Hematopoietic multipotent progenitor cell (in vitro differentiated cells): ENCODE results near the gene KRT26. TPM values are rescaled to one million over a fixed set of nuclear protein-coding genes. Genes with fewer than 3 reads are reported as not detected.
"Not testable (repeated sequence)": the region's sequence is repeated elsewhere in the genome, so short reads cannot be mapped to it uniquely, and the experiment has no call there.

Source experiments
- DNase-seq, 3 donors: peaks; one replicate each; pipeline ENCODE4 v3.0.0-alpha.2; 2011 to 2015; ENCODE audit warnings: low read depth in 2 of 3, low spot score in 2 of 3
- total RNA-seq: library from RNA; depleted of rRNA; stranded (reverse); fragments of >200 nt; gene quantifications from one replicate; pipeline ENCODE4 v1.2.3, GENCODE V29; 2012

KRT26 gene, protein sequence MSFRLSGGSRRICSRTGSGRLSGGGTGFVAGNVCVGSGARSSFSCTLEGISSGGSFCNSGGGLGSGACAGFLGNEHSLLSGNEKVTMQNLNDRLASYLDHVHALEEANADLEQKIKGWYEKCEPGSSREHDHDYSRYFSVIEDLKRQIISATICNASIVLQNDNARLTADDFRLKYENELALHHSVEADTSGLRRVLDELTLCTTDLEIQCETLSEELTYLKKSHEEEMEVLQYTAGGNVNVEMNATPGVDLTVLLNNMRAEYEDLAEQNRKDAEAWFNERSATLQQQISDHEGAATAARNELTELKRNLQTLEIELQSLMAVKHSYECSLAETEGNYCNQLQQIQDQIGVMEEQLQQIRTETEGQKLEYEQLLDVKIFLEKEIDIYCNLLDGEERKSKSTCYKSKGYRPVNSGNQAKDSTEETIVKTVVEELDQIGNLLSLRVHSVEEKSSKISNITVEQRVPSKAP
- not detected for total RNA-seq

DNA sequence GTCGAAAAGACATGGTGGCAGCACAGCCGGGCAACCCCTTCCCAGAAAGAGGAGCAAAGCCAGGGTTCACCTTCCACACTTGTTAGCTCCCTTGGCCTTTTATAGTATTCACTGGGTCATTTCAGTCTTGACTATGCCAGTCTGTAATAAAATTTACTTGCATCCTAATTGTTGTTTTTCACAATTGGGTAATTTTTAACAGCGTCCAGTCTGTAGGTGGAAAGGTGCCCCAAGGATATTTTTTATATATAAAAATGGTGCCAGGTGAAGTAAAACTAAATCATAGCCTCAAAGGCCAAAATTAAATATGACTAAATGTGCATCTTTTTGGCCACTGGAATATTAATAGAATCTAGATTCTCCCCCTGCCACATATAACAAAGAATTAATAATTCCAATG, at the start of gene KRT26:
TSS of gene KRT26 (minus strand) at position 101 of the 400 bp plus-strand sequence. CDS start at position 13, 88 bp downstream.
- DNase-seq, result no peak

DNA sequence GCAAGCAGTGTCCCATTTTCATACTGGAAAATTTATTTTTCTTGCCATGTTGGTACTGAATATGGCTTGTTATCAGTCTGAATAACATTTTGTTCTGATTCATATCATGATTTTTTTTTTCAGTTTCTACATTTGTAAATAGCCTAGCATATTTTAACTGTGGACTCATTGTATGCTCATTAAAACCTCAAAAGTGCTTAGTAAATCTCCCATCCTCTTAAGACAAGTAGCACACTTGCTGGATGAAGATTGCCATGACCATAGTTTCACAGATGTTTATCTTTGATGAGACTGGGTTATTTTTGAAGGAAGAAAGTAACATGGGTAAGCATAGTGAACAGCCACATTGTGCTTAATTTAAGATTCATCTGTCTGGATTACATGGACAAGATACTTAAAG, 49.5 kb upstream of the KRT26 start:
- no peak for DNase-seq

DNA sequence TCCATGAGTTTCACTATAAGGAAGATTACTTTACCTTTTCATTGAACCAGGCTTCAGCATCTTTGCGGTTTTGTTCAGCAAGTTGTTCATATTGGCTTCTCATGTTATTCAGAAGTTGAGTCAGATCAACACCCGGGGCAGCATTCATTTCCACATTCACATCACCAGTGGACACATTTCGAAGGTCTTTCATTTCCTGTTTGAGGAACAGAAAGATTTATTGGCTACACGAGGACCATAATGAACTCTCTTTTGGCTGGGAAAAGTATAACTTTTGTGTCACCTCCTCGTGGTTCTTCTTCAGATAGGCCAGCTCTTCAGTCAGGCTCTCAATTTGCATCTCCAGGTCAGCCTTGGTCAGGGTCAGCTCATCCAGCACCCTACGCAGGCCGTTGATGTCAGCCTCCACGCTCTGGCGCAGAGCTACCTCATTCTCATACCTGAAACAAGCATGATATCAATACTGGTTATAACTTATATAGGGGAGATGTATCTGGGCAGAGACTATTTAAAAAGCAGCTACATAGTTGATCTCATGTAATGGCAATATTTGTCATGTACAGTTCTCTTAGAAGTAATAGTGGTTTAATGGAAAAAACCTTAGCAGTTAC, 48.3 kb upstream of the KRT26 start:
- no peak for DNase-seq

DNA sequence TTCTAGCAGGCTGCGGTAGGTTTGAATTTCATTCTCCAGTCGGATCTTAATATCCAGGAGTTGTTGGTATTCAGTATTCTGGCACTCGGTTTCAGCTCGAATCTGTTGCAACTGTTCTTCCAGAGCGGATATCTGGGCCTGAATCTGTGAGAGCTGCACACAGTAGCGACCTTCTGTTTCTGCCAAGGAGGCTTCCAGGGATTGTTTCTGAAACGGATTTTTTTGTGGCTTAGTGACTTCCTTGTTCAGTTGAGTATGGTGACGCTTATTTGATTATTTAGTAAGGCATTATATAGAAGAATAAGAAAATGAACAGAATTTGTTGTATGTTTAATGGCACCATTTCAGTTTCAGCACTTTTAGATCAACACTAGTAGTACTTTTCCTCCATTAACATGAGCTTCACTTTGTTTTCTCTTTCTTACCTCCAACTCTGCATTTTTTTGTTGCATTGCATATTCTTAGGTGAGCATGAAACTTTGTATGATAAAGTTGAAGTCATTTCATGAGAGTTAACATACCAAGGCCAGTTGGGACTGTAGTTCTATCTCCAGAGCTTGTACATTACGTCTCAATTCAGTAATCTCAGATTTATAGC, 47.6 kb upstream of the KRT26 start:
- DNase-seq, result no peak

DNA sequence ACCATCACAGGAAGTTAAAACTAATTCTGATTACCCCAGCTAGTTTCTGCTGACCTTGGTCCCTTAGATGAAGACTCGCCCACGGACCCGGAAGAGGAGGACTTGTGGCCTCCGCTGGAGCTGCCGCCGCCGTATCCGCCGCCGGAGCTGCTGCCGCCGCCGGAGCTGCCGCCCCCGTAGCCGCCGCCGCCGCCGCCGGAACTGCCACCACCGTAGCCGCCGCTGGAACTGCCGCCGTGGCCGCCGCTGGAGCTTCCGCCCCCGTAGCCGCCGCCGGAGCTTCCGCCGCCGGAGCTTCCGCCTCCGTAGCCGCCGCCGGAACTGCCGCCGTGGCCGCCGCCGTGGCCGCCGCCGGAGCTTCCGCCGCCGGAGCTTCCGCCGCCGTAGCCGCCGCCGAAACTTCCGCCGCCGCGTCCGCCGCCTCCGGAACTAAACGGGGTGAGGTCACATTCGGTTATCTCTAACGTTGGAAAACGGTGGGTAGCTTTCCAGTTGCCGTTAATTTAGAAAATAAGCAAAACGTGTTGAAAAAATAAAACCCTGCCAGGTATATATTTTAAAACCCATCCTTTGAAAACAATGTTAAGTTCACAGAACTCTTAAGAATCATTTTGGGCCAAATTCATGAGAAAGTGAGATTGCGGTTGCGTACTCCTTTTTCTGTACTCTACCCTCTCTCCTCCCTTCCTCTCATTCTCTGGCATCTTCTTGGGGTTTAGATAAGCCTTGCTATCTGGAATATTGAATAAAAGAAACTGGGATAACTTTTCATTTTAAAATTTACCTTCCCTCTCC, 46.9 kb upstream of the KRT26 start:
- peak; percentile 61 to 87 (median 86) for DNase-seq

DNA sequence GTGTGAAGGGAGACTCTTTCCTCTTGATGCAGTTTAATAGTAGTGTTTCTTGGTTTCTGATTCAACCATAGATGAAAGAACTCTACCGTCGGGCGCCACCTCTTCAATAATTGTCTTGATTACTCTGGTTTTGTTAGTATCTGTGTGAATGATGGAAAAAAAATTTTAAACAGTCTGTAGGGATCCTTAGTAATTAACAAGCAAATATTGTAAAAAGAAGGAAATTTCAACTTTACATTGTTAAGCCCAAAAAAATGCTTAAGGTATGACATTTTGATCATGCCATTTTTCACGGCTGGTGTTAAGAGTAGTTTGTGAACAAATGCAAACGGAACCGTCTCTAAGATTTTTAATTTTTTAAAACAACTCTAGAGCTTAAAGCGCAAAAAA, 46.3 kb upstream of the KRT26 start:
- DNase-seq, result no peak

DNA sequence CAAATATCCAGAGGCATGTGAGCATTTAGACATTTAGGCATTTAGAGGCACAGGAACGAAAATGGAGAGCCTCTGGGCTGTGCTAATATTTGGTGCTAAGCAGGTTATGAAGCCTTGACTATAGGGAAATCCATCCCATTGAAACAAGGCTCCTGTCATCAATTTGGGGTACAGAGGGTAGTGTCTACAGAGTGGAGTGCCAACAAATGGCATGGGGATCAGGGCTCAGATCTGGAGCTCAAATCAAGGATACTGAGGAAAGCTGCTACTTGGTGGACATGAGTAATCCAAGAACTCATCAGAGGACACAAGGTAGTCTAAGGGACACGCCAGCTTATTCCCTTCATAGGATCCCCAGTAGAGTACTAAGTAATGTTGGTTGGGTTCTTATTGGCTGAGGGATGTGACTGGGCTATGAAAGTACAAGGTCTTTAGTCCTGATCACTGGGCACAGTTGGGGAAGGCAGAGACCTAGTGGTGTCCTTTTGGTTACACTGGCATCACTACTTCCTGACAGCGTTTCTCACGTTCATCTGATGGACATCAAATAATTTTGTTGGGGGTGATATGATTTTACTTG, 45.2 kb upstream of the KRT26 start:
- DNase-seq, result no peak

DNA sequence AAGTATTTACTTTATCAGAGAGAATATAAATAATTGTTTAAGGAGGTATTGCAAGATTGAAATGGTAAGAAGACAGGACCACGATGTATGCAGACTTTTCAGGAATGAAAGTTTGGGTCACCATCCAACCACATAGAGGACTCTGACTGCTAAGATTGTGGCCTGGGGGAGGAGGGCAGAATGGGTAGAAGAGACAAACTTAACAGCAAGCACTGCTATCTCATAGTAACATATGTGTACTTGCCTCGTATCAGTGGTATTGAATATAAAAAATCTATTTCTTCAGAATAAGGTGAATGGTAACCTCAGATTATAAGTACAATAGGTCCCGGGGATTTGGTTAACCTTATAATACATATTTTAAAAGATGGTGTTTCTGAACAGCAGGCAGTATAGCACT, 44.6 kb upstream of the KRT26 start:
- no peak for DNase-seq

DNA sequence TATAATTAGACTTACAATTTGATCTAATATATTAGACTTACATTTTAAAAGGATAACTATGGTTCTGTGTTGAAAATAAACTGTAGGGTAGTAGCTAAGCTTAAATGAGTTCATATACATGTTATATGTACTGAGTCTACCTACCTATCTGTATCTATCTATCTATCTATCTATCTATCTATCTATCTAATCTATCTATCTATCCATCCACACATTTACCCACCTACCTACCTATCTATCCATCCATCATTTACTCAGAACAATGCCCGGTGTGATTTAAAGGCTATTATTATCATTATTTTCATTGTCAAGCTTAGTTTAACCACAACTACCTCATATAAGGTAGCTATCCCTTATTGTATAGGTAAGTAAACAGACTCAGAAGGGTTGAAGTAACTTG, 43.4 kb upstream of the KRT26 start:
- DNase-seq, result no peak

DNA sequence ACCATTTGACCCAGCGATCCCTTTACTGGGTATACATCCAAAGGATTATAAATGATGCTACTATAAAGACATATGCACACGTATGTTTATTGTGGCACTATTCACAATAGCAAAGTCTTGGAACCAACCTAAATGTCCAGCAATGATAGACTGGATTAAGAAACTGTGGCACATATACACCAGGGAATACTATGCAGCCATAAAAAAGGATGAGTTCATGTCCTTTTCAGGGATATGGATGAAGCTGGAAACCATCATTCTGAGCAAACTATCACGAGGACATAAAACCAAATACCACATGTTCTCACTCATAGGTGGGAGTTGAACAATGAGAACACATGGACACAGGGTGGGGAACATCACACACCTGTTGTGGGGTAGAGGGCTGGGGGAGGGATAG, 42.7 kb upstream of the KRT26 start:
- not testable (repeated sequence) for DNase-seq

DNA sequence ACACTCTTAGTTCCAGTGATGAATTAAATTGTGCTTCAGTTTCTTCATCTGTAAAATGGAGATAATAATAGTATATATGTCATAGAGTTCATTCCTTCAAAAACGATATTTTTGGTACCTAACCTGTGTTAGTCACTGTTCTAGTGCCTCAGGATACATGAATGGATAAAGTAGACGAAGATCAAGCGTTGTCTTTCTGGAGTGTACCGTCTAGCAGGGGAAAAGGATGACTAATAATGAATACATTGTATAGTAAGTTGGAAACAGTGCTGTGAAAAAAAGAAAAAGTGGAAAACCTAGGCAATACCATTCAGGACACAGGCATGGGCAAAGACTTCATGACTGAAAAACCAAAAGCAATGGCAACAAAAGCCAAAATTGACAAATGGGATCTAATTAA, 41.8 kb upstream of the KRT26 start:
- no peak for DNase-seq

DNA sequence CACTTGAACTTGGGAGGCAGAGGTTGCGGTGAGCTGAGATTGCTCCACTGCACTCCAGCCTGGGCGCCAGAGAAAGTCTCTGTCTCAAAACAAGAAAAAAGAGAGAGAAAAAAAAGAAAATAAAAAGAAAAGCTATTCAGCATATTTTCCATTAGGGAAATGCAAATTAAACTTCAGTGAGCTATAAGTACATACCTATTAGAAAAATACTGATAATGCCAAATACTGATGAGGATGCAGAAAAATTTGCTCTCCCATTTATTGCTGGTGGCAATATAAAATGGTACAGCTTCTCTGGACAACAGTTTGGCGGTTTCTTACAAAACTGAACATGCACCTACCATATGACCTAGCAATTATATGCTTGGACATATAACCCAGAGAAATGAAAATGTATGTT, 40.6 kb upstream of the KRT26 start:
- no peak for DNase-seq

DNA sequence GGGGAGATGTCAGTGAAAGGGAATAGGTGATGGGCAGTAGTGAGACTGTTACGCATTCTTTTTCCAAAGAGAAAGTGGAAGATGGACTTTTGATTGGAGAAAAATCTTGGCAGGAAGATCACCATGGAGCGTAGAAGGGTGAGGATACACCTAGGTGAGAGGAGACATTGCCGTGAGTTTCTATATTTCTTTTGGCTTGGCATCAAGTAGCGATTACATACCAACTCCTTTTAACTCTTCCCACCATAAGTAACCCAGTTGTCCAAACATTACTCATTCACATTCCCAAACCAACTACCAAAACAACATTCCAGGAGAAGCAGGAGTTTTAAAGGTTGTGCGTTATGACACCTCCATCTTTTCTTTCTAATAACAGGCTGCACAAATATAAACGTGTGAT, 38.5 kb upstream of the KRT26 start:
- DNase-seq, result no peak

DNA sequence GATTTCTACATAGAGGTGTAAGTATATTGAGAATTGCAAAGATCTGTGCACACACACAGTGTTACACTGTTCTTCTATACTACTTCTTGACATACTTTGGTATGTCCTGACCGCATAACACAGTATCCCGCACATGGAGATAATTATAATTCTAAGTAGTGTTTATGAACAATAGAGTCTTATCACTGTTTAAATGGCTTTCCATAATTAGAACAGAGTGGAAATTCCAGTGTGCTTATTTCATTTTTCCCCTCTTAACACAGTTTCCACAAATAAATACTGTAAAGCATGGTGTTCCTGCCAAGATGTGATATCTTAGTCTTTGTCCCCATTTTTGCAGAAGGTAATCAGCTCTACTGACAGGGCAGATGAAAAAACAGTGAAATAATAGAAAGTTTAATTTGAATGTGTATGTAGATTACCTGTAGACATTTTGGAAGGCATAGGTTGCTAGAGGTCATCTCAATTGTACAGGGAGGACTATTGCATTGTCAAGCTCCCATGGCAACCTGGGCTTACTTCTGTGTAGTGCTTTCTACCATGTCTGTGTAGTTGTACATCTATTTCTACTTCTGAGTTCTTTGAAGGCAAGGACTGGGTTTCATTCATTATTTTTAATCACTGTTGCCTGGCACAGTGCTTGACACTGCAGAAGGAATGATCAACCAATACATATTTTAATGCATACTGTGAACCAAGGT, 37.9 kb upstream of the KRT26 start:
- DNase-seq, result no peak

DNA sequence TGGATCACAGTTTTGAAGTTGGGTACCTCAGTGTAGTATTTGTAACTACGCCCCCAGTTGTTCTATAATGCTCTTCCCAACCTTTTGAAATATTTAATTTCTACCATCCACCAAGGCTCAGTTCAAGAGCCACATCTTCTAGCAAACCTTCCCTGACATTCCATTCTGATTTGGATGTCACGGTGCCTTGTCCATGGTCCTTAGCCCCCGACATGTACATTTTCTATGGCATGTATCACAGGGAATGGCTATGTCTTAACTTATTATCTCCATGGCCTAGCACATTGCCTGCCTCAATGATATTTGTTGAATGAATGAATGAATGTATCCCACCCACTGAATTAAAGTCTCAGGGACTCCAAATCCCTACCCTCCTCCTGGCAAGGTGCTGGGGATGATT, 34.1 kb upstream of the KRT26 start:
- DNase-seq, result no peak

DNA sequence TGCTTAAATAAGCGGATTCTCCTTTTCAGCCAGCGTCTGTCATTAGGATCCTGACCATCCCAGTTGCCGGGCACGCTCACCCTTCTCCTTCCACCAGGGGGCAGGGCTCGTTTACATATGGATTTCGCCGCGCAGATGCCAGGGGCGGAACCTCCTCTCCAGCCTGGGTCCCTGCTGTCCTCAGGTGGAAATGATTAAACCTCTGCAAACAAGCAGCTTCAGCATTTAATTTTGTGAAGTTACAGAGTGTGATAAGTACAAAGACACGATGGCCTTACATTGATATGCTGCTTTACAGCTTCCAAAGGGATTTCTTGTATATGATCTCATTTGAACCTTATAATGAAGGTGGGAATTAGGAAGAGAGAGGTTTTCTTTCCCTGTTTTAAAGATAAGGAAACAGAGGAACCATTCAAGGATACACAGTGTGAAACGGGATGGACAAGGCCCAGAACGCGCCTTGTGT, 31.6 kb upstream of the KRT26 start:
- DNase-seq, result peak; percentile 40 to 76 (median 67)

DNA sequence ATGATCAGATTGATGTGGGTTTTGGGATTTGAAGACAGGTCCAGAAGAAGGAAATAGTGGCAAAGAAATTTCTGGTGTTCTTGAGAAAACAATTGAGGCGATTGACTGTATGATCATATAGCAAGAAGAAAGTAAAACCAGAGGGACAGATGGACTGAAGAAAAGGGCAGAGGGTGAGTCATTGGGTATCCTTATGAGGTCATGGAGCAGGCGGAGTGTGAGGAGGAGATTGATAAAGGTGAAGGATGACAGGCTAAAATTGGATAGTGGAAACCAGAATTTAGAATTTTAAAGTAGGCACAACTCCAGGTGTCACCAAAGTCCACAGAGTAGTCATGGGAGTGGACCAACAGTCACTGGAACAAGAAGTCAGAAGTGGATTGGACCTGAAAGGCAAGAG, 29.2 kb upstream of the KRT26 start:
- no peak for DNase-seq

DNA sequence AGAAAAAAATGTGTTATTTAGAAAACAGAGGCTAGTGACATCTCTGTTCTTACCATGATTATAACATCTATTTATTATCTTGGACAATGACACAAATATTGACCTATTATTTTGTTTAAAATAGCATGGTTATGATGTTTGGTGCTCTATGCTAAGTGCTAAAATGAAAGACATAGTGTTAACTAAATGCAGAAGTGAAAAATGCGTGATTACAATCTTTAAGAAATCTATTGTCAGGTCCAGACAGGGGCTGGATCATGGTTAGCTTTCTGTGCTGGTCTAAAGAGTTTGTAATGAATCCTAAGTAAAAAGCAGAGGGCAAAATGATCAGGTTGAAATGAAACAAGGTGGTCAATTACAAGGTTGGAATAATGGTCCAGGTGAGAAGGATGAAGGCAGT, 28.4 kb upstream of the KRT26 start:
- no peak for DNase-seq

DNA sequence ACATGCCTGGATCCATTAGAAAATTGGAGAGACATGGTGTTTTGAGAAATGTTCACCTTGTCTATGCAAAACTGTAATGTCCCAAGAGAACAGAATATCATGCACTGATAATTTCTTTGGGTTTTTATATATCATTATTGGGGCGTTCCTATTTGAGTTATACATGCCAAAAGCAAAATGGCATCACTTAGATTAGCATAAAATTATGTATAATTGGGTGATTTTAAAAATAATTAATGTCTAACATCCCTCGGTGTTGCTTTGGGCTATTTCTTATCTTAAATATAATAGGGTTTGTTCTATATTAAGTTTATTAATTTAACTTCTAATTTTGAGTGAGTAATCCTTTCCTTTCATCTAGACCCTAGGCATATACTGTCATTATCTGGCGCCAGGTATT, 27.9 kb upstream of the KRT26 start, which contains the start of gene KRT28:
TSS of gene KRT28 (minus strand) at position 101 of the 400 bp plus-strand sequence. CDS start at position 35, 66 bp downstream.
- no peak for DNase-seq

DNA sequence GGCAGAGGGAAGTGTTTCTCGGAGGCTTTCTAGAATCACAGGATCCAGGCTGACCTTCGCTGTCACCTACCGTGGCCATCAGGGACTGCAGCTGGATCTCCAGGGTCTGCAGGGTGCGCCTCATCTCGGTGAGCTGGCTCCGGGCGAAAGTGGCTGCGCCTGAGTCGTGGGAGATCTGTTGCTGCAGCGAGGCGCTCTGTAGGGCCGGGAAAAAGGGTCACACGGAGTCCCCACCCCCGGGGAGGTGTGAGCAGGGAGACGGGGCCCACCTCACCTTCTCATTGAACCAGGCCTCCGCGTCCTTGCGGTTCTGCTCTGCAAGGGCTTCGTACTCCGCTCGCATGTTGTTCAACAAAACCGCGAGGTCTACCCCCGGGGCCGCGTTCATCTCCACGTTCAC, 24.8 kb upstream of the KRT26 start:
- DNase-seq, result no peak
